GM18502 (cell line): ENCODE data around the gene NKX1-2.

Source experiments
- ATAC-seq: cut with Tn5 transposase; IDR thresholded peaks from one replicate; pipeline ENCODE4 v1.9.1; 2021; ENCODE audit warnings: mild to moderate bottlenecking; ENCODE audit not compliant: unreplicated experiment, poor library complexity

NKX1-2 gene

GRCh38 chr10:124450012-124450782 is at the start of gene NKX1-2:
NKX1-2 (minus strand) TSS chr10:124450035; CDS start chr10:124449943, 92 bp downstream.
- ATAC-seq = no peak

DNA sequence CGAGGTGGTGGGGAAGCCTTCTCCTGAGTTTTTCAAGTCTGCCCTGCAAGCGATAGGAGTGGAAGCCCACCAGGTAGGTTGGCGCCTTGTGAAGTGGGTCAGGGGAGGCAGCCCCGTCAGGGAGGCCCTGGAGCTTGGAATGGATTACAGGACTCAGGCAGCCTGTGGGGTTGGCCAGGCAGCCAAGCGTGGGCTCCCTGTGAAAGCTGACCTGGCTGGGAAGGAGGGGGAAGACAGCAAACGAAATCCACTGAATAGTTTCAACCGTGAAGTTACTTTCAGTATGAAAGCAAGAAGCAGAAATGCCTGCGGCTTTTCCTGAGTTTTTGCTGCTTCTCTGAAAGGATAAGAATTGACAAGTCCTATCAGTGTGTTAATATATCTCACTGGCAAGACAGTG is 48.2 kb upstream of the NKX1-2 start:
- ATAC-seq = no peak

DNA sequence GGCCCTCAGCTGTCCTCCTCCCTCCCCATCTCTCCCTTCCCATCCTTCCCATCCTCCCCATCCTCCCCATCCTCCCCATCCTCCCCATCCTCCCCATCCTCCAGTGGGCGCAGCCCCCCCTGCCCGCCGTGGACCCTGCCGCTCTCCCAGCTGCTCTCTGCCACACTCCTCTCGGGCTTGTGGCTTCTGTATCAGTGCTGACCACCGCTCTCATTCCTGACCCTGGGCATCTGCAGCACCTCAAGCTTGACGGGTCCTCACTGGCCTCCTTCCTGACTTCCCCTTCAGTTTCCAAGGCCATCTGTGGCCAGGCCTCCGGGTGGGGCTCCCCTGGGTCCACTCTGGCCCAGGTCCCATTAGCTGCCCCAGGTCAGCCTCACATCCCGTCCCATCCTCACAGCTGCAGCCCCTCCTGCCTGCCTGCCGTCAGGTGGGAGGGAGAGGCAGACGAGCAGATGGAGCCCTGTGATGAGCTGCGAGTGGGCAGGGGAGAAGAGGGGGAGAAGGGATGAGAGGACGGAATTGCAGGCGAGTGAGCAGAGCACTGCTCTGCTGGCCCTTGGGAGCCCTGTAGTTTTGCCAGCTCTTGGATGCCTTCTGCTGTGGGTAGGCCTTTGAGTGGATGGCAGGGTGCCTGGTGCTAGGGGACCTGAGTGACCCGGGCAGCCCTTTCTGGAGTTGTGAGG is 47.5 kb upstream of the NKX1-2 start:
- ATAC-seq = no peak

DNA sequence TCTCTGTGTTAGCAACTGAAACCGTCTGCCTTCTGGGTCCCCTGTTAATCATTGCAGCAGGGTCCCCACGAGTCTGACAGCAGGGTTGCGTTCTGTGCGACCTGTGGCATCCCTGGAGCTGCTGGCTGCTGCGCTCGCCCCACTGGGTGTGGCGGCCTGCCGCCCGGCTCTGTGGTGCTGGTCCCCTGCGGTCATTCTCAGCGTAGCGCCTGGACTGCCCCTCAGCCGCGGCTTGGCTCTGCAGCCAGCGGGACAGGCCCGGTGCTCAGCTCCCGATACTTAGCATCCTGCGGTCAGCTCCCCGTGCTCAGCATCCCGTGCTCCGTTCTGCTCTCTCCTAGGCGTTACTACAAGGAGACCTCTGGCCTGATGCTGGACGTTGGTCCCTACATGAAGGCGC is 46.8 kb upstream of the NKX1-2 start:
- ATAC-seq = no peak

DNA sequence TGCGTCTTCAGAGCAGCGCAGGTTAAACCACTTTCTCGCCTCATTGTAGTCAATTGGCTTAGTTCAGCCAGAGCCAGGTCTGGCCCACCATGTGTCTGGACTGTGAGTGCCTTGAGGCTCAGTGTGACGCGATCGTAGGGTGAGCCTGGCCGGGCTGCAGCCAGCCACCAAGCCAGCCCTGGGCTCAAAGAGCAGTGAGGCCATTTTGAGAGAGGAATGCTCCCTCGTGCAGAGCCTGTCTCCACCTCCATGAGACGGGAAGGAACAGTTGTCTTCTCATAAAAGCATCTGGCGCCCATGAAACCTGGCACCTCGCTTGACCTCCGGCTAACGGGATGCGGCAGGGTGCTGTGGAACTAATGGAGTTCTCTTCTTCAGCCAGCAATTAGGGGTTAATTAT is 46.3 kb upstream of the NKX1-2 start:
- no peak for ATAC-seq

GRCh38 chr10:124495725-124496124 is 45.9 kb upstream of the NKX1-2 start:
- ATAC-seq = no peak

- no peak for ATAC-seq
Measured at GRCh38 chr10:124495162-124495561, 45.3 kb upstream of the NKX1-2 start.

DNA sequence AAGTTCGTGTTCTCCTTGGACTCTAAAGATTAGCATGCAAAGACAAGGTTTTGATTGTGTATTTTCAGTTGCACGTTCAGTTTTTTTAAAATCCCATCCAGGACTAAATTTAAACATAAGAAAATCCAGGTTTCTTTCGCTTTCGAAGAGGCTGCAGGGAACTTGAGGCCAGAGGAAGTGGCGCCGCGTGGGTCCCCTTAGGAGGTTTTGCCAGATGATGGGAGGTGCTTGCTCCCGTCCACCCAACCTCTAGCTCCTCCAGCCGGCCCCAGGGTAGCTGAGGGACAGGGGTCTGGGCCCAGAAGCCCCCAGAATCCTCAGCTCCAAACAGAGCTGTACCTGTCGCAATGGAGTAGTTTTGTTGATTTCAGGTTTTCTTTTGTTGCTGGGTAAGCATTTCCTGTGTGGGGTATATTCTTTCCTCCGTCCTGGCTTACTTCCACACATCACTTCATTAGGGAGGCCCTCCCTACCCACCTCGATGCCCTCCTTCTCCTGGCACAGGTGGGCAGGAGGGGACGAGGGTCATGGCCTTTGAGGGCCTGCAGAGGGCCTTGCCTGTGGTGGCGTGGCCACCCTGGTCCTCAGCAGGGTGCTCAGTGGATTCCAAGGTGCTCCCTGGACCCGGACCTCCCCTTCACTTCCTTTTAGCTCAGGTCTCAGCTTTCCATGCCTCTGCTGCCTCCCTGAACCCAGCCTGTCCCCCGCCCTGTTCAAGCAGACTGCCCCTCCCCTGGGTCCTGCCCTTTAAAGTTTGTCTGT is 44.4 kb upstream of the NKX1-2 start:
- ATAC-seq = no peak

DNA sequence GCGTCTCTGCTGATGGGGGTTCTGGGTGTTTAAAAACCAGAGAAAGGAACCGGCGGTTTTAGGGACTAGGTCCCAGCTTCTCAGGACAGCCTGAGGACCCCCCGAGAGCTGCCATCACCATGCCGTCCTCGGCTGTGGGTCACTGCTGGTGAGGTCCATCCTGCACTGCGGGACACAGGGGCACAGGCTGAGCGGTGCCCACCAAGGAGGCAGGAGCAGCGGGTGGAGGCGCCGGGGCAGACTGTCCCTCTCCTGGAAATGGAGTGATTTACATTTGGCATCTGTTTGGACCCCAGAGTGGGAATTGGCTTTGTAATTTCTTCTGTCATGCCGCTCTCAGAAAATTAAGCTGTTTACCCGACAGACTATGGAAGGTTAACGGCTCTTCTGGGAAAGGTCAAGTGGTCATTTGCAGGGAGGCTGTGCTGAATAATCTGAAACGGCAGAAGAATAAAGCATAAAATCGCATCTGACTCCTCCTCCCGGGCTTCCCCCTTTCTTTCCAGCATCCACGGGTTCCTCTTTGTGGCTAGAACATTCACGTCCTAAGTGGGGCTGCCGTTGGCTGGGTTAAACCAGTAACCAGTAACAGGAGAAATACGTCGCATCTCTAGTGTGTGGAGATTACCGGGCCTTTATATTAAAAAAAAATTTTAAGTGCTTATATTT is 43.5 kb upstream of the NKX1-2 start:
- ATAC-seq = no peak

DNA sequence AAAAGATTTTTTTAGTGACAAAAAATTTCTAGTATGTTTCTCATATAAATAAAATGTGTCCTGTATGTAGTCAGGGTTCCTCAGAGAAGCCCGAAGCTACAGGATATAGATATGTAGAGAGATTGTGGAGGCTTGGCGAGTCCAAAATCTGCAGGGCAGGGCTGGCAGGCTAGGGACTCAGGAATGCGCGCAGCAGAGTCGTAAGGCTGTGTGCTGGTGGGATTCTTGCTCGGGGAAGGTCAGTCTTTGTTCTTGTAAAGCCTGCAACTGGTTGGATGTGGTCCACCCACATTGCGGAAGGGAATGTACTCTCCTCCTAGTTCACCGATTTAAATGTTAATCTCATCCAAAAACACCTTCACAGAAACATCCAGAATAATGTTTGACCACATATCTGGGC is 42.4 kb upstream of the NKX1-2 start:
- ATAC-seq = no peak

DNA sequence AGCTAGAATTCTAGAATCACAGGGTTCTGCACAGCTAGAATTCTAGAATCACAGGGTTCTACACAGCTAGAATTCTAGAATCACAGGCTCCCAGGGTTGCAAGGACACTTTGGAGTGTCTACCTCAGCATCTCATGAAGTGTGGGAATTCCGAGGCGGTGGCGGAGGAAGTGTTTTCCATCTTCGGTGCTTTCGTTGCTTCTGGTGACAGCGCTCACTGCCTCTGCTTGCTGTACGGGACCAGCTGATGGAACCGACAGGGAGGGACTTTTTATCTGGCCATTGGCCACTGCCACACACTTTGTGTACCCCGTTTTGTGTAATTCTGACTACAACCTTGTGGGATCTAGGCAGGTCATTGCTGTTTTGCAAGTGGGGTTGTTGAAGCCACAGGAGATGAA is 41.3 kb upstream of the NKX1-2 start:
- no peak for ATAC-seq

- ATAC-seq = no peak
Measured at GRCh38 chr10:124486635-124487034, 36.8 kb upstream of the NKX1-2 start.

DNA sequence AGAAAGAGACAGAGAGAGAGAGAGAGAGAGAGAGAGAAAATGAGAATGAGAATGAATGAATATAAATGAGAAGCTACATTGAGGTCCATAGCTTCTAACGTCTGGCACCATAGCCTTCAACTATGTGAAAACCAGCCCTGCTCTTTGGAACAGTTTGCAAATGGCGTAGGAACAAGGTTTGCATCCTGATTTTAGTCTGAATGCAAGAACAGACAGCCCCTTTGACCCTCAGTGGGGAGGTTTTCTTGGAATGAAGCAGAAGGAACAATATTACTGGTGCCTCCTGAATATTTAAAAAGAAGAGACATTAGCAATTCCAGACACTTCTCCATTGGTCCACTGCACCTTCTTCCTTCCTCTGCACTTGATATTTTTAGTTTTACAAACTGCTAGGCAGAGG is 34.8 kb upstream of the NKX1-2 start:
- no peak for ATAC-seq

GRCh38 chr10:124484031-124484430 is 34.2 kb upstream of the NKX1-2 start:
- ATAC-seq = no peak

DNA sequence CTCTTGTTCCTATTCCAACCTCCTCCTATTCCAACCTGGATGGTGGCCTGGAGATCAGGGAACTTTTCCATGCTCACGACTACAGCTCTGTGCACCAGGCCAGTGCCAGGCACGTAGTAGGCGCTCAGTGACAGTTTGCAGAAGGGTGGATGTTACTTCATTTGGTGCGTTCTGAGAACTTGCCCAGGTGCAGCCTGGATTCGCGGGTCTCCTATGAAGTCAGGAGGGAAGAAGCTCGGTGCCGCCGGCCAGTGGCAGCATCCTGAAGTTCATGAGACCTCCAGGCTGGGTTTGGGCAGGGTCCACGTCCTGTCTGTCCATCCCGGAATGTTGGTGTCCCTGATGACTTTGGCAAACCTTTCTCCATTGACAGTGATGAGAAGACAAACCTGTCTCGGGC is 33.0 kb upstream of the NKX1-2 start:
- ATAC-seq = no peak

GRCh38 chr10:124482236-124482800 is 32.5 kb upstream of the NKX1-2 start:
- ATAC-seq = no peak

DNA sequence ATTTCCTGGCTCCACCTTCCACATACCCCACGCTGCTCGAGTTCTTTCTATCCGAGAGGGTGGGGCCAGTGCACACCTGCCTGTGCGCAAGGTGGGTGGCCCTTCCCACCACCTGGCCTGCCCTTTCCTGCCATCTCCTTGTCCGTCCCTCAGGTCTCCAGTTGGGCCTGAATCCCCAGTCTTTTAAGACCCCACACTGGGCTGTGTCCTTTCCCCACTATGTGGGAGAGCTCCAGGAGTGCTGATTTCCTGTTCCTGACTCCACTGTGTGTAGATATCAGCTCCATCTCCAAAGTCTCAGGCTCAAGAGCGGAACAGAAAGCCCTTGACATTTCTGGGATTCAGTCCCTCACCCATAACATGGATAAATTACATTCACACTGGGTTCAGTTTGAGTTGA is 31.9 kb upstream of the NKX1-2 start:
- ATAC-seq = no peak

DNA sequence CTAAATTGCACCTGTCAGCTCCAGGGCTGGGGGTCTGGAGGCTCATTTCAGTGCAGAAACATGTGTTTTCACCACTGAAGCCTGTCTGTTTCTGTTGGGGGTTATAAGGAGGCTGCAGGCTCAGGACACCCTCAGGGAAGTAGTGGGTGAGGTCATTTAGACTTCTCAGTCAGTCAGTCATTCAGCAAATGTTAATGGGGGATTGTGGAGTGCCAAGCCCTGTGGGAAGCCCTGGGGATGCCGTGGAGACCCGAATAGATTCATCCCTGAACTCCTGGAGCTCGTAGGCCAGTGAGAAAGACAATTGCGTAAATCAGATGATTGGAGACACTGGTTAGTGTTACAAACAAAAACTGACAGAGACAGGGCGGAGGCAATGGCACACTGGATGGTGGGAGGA is 31.0 kb upstream of the NKX1-2 start:
- ATAC-seq = no peak

- ATAC-seq = no peak
Measured at GRCh38 chr10:124478515-124478914, 28.7 kb upstream of the NKX1-2 start.

DNA sequence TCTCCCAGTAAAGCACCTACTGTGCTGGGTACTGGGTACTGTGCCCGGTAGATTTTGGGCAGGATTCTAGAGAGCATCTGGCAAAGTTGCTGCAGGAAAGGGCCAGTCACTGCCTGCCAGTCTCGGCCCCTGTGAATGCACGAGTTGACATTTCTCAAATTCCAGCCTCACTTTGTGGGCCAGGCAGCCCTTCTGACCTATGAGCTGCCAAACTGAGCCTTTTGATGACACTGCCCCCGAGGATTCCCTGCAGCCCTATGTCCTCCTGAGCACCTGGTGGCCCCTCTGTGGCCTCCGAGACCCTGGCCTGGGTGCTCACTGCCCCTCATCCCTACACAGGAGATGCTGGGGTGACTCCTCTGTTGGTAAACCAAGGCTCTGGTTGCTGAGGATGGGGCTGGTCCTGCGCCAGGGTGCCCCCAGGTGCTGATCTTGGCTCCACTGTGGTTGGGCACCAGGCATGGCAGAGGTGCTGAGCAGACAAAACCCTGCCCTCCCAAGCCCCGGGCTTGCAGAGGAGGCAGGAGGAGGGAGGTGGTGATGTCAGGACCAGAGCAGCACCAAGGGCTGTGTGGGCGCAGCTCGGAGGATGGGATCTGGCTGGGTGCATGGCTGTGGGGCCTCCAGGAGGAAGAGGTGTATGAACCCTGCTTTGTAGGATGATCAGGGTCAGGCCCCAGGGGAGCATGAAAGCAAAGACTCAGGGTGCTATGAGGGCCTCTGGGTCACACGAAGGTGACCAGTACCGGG is 28.0 kb upstream of the NKX1-2 start:
- ATAC-seq = no peak
